GM08714 (cell line): Measurements from ENCODE around the gene ADGB.
"Not testable (repeated sequence)": the region's sequence is repeated elsewhere in the genome, so short reads cannot be mapped to it uniquely, and the experiment has no call there.

Experiments used
- H3K4me3 ChIP-seq: fragments of 200-500 bp; sonication (Bioruptor generic); 2 replicates; pipeline ENCODE4 v1.5.1; 2014; ENCODE audit warnings: mild to moderate bottlenecking, low read length, inconsistent platforms
- ZNF274 ChIP-seq: IDR thresholded peaks from 2 replicates; pipeline ENCODE4 v1.6.1; 2012; ENCODE audit warnings: mild to moderate bottlenecking, low read depth, low read length

The ADGB gene

DNA sequence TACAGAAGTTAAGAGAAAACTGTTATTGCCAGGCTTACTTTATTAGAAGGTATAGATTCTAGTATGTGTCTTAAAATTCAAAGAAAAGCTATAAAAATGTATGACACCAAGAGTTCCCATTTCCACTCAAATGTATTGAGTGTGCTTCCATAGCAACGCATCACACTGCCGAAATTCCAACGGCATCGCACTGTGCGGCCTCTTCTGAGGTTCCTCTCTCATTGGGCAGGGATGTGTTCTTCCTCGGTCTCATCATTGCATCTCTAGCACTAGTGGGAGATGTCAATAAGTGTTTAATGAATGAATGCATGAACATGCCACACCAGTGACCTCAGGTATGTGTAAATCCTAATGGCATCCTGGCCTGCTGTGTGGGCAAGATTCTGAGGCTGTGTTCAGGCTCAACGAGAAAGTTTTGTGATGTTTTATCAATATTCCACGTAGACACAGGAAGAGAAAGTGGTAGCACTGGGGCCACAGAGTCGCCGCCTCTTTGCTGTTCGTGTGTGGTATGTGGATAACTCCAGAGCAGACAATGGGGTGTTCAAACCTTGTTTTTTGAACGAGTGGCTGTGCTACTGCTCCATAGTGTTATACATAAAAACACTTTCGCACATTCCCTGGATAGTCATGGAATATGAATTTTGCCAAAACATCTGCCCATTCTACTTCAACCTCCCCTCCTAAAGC, 171.6 kb downstream of the ADGB start:
- no peak overlapping the region for H3K4me3 ChIP-seq
- no peak for TF ChIP-seq ZNF274

DNA sequence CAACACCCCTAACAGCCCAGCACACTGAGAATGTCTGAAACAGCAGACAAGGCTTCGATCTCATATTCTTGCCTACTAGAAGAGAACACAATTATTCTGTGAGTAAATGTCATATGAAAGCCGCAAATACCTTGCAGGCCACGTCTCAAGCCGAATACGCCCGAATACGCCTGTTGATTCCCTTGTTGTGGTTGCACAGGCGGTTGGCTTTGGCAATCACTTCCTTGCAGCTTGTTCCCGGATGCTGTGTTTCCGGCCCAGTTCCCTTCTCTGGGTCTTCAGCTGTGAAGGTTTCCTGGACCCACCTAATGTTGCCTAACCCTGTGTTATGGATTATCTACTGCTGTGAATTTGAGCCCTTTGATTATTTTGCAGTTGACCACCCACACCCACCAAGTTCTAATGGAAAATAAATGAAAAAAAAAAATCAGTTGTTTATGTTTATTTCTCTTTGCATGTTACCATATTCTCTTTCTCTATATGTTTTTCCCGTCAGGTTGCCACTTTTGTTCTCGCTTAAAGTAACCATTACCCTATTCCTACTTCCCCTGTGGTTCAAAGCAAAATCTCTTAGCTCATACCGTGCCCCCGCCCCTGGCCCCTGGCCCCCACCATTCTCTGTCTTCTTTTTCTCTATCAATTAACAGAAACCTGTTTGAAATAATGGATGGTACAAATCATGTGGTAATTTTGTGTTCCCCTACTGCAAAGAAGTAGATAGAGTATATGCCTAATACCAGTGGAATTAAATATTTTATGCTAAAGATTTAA, 172.4 kb downstream of the ADGB start:
- no peak for TF ChIP-seq ZNF274
- no peak overlapping the region for H3K4me3 ChIP-seq

DNA sequence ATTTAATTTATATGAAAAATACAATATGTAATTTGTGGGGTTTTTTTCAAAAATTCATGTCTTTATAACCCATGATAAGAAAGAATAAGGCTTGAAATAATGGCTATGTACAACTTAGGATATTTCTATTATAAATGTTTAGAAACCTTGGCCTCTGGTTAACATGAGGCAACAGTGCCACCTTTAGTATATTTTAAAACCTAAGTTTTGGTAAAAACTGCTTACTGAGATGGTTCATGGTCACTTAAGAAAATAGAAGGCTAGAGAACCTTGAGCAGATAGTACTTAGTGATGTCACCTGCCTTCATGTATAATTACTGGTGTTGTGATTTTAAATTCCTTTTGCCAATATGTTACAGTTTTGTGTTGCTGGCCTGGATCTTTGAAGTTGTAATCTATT, 176.4 kb downstream of the ADGB start:
- no peak for TF ChIP-seq ZNF274
- H3K4me3 ChIP-seq = no peak overlapping the region

DNA sequence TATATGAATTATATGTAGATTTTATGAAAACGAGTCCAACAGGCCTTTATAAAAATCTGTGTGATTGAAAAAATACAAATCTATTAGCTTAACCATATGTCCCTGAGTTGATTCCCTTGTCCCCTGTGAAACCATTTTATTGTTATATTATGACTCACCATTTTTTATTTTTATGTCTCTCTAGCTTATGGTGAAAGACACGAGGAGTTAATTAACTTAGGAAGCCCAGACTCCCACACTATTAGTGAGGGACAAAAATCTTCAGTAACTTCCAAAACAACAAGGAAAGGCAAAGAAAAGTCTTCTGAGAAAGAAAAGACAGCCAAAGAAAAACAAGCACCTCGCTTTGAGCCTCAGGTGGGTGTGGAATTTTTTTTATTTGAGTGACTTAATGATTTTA, 183.1 kb downstream of the ADGB start:
- no peak overlapping the region for H3K4me3 ChIP-seq
- no peak for TF ChIP-seq ZNF274

DNA sequence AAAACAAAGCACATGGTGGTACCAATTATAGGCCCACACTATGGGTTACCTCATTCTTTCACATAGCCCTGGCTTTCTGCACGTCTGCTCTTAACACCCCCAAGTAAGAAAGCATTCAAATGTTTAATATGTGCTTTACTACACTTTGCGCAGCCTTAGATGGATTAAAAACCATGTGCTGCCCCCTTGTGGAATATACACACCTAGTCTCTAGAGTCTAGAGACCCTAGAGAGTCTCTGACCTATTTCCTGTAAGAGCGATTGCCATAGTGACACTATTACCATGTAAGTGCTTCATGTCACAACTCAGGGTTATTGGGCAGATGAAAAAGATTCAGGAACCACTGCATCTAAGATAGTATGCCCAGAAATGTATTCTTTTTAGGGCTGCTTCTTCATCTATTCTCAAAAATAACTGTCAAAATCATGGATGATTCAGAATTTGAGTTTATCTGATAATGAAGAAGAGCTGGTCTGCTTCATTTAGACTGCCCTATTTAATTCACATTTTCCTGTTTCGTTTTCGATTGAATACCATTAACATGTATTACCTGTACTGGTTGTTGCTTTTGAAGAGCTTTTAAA, 186.3 kb downstream of the ADGB start:
- H3K4me3 ChIP-seq = no peak overlapping the region
- TF ChIP-seq ZNF274 = no peak

DNA sequence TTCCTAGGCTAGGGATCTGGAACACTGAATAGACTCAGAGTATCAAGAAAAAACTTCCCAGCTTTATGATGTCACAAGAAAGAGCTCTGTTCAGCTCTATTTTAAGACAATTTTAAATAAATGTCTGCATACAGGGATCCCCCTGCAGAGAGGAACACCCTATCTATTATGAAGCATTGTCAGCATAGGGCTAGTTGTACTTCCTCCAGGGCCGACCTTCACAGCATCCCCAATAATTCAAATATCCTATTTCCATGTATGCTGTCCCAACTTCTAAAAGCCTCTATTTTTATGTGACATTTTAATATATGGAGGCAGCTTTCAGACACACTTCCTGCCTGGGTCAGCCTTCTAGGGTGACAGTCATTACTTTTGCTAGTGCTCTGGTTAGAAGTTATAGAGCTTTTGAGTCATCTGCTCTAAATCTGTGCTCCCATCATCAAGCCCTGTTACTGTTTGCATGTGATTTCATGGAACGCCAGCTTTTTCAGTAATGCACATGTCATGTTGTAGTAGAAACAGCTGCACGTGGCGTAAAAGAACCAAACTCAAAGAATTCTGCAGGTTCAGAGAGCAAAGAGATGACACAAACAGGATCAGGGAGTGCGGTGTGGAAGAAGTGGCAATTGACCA, 189.2 kb downstream of the ADGB start:
- no peak overlapping the region for H3K4me3 ChIP-seq
- no peak for TF ChIP-seq ZNF274

DNA sequence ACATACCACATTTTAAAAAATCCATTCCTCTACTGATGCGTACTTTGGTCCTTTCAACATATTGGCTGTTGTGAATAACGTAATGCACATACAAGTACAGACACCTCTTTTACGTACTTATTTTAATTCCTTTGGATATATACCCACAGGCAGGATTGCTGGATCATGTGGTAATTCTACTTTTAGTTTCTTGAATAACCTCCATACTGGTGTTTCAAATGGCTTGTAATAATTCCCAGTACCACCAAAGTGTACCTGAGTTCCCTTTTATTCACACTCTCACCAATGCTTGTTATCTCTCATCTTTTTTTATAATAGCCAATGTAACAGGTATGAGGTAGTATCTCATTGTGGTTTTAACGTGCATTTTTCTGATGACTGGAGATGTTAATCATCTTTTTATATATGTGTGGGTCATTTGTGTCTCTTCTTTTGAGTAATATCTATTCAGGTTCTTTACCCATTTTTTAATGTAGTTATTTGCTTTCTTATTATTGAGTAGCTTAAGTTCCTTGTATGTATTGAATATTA, 191.9 kb downstream of the ADGB start:
- no peak overlapping the region for H3K4me3 ChIP-seq
- TF ChIP-seq ZNF274 = no peak

DNA sequence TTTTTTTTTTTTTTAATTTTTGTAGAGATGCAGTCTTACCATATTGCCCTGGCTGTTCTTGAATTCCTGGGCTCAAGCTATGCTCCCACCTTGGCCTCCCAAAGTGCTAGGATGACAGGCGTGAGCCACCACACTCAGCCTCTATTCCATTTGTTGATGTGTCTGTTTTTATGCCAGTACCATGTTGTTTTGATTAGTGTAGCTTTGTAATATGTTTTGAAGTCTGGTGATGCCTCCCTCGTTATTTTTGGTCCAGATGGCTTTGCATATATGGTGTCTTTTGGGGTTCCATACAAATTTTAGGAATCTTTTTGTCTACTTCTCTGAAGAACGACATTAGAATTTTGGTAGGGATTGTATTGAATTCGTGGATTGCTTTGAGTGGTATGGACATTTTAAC, 193.2 kb downstream of the ADGB start:
- no peak overlapping the region for H3K4me3 ChIP-seq
- no peak for TF ChIP-seq ZNF274

DNA sequence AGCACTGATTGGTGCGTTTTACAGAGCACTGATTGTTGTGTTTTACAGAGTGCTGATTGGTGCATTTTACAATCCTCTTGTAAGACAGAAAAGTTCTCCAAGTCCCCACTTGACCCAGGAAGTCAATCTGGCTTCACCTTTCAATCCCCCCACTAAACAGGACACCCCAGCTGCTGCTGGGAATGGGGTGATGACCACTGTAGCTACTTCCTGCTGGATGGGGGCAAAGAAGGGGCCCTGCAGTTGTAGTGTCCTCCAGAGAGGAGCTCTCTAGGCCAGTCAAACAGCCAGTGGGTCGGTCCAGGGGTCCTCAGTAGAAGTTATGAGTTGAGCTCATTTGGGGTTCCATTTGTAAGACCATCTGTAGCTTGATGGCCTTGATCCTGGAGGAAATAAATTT, 194.4 kb downstream of the ADGB start:
- H3K4me3 ChIP-seq = not testable (repeated sequence)

DNA sequence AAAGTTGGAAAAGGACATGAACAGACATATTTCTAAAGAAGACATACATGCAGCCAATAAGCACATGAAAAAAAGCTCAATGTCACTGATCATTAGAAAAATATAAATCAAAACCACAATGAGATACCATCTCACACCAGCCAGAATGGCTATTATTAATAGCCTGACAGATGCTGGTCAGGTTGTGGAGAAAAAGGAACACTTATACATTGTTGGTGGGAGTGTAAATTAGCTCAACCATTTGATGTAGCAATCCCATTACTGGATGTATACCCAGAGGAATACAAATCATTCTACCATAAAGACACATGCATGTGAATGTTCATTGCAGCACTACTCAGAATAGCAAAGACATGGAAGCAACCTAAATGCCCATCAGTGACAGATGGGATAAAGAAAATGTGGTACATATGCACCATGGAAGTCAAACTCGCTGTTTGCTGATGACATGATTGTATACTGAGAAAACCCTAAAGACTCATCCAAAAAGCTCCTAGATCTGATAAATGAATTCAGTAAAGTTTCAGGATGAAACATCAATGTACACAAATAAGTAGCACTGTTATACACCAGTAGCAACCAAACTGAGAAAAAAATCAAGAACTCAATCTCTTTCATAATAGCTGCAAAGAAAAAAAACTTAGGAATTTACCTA, 196.8 kb downstream of the ADGB start:
- no peak overlapping the region for H3K4me3 ChIP-seq
- TF ChIP-seq ZNF274 = no peak

DNA sequence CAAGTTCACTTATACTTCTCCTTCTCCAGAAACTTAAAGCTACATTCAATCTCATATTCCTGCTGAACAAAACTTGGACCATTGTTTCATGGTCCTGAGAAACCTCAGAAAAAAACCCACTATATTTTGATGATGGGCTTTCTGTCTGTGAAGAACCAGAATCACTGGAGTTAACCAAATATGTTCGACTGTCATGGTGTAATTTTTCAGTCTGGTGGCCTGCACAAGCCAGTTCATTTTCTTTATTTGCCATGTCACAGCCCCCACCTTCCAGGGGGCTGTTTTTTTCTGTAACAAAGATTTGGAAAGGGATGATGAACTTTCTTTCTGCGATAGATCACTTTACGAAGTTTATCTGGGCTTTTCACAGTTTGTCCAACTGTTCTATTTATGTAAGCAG, 204.4 kb downstream of the ADGB start:
- not testable (repeated sequence) for H3K4me3 ChIP-seq

DNA sequence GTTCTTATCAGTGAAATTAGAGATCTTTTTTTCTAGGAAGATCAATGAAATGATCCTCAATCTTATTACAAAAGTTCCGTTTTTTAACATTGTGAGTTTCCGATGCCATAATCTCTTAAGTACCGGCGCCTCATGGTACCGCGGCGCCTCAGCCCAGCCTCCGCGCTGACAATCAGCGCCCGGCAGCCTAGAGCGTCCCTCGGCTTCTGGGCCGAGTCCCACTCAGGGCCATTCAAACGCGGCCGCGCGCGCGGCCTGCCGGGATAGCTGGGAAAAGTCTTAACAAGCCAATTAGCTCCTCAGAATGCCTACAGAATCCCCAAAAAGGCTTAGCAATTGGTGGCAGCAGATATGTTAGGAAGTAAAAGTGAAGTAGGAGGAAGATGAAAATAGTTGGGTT, 204.8 kb downstream of the ADGB start:
- H3K4me3 ChIP-seq = no peak overlapping the region
- no peak for TF ChIP-seq ZNF274

DNA sequence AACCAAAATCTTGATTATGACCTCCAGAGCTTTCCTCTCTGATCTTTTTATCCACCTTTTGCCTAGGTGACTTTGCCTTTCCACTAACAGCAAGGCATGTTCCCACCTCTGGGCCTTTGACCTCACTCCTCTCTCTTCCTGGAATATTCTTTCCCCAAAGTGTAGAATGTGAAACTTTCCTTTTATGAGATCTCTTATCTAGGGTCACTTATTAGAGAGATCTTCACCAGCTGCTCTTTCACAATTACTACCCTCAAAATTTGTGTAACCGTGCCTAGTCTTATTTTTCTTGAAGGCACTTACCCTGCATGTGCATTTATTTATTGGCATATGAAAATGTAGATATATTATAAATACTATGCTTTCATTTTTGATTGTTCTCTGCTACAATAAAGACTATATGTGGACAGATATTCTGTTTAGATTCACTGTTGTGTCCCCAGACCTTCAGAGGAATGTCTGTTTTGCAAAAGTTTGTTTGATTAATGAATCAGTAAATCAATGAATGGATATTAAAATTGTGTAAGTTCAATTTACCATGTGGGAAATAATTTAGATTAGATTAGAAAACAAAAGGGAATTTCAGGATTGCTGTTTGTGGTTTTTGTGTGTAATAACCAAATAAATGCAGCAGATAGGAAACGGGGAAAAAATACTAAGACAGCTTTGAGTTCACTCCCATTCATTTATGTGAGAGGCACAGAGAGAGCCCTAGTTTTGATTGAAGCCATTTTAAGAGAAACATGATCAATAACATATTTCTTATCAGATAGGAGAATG, 207.0 kb downstream of the ADGB start:
- no peak for TF ChIP-seq ZNF274
- H3K4me3 ChIP-seq = no peak overlapping the region

DNA sequence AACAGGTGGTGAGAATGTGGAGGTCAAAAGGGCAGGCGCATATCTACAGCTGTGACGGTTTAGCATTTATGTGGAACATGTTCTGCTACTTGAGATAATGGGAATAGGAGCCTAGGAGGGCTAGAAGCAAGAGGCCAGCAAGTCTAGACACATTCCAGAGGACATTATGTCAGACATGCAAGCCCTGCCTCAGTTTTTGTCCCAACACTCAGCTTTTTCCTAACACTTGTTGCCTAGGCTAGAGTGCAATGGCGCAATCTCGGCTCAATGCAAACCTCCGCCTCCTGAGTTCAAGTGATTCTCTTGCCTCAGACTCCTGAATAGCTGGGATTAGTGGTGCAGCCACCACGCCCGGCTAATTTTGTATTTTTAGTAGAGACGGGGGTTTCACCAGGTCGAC, 210.2 kb downstream of the ADGB start:
- not testable (repeated sequence) for H3K4me3 ChIP-seq

DNA sequence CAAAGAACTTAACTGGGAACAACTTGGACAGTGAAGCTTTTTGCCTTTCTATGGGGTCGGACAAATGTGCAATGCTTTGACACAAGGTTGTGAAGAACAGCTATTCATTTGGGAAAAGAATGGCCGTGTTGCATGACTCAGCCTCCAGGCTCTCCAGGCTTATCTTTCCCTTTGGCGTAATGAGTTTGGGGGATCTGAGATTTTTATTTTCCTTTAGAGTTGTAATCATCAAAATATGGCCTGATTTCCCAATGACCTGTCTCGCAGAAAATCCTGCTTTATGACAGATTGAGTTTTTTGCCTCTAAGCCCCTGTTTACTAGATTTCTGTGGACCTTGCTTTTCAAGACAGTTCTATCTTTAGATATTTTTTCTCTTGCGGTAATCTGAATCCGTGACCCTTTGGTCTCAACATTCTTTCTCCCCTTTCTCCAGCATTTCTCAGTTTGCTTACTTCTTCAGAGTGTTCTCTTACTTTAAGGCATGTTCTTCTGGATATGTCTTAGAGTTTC, 214.1 kb downstream of the ADGB start:
- H3K4me3 ChIP-seq = not testable (repeated sequence)
